SK-N-SH (cell line): ENCODE data around the gene TCN2. TPM values are rescaled to one million over a fixed set of nuclear protein-coding genes. Genes with fewer than 3 reads are reported as not detected.
A peak's percentile ranks its signal among the peaks of the same experiment; 100 is the strongest.

Experiments
- CTCF ChIA-PET: fragments of 300-600, 350-600 bp; formaldehyde crosslinking; extraction: SDS; loops from one replicate; lab custom pipeline; 2021; lab: Yijun Ruan, JAX
- POLR2A ChIA-PET: fragments of 350-600 bp; sonication (Branson Sonifier 250); formaldehyde crosslinking; extraction: SDS; loops from one replicate; lab custom pipeline; 2020; ENCODE audit warnings: antibody characterized with exemption, inconsistent platforms; lab: Yijun Ruan, JAX
- DNase-seq: peaks from one replicate; pipeline ENCODE4 v3.0.0; 2012
- H2AFZ ChIP-seq: fragments of 200-600 bp; sonication (generic); 2 replicates; pipeline ENCODE4 v1.8.1; 2016; ENCODE audit warnings: antibody characterized with exemption, mild to moderate bottlenecking, low read depth
- H3F3A ChIP-seq: fragments of 200-600 bp; sonication (generic); replicated peaks from 2 replicates; pipeline ENCODE3; 2016; ENCODE audit warnings: antibody characterized with exemption, mild to moderate bottlenecking; ENCODE audit not compliant: insufficient read depth
- H3K27ac ChIP-seq, 2 experiments: fragments of 200-500 bp in 1 of 2; fragments of 200-600 bp in 1 of 2; sonication (Bioruptor generic) in 1 of 2; sonication (generic), shearing (Covaris generic) in 1 of 2; 2 replicates each; pipeline versions ENCODE4 v1.5.1 to v1.6.1; 2014 to 2016; ENCODE audit warnings: low read depth in 2 of 2, inconsistent platforms in 1 of 2, low read length in 1 of 2, mild to moderate bottlenecking in 1 of 2, mixed read lengths in 1 of 2
- H3K27me3 ChIP-seq: fragments of 200-600 bp; sonication (generic), shearing (Covaris generic); 2 replicates; pipeline ENCODE4 v1.6.1; 2016; ENCODE audit warnings: mixed run types; ENCODE audit not compliant: insufficient read depth
- H3K36me3 ChIP-seq, 2 experiments: fragments of 200-500 bp in 1 of 2; fragments of 200-600 bp in 1 of 2; sonication (Bioruptor generic) in 1 of 2; sonication (generic) in 1 of 2; replicated peaks in 1 of 2; 2 replicates each; pipeline versions ENCODE3 to v1.5.1; 2014 to 2016; ENCODE audit warnings: low read length in 1 of 2, mild to moderate bottlenecking in 1 of 2; ENCODE audit not compliant: insufficient read depth in 2 of 2, control insufficient read depth in 1 of 2
- H3K4me1 ChIP-seq, 2 experiments: fragments of 200-500 bp in 1 of 2; fragments of 200-600 bp in 1 of 2; sonication (Bioruptor generic) in 1 of 2; sonication (generic), shearing (Covaris generic) in 1 of 2; 2 replicates each; pipeline versions ENCODE4 v1.5.1 to v1.6.1; 2014 to 2016; ENCODE audit warnings: low read depth in 1 of 2, low read length in 1 of 2, mixed run types in 1 of 2; ENCODE audit not compliant: insufficient read depth in 2 of 2, control insufficient read depth in 1 of 2
- H3K4me2 ChIP-seq: fragments of 200-600 bp; sonication (generic), shearing (Covaris generic); 2 replicates; pipeline ENCODE4 v1.6.1; 2017; ENCODE audit warnings: mixed run types
- H3K4me3 ChIP-seq, 2 experiments: fragments of 200-500 bp in 1 of 2; fragments of 200-600 bp in 1 of 2; sonication (Bioruptor generic) in 1 of 2; sonication (generic), shearing (Covaris generic) in 1 of 2; 2 replicates each; pipeline versions ENCODE4 v1.5.1 to v1.8.1; 2014 to 2016; ENCODE audit warnings: low read depth in 2 of 2, inconsistent platforms in 1 of 2, low read length in 1 of 2, mild to moderate bottlenecking in 1 of 2, mixed read lengths in 1 of 2, moderate library complexity in 1 of 2
- H3K79me2 ChIP-seq: fragments of 200-600 bp; sonication (generic); 2 replicates; pipeline ENCODE4 v1.8.1; 2017; ENCODE audit warnings: mild to moderate bottlenecking; ENCODE audit not compliant: insufficient read depth
- H3K9ac ChIP-seq: fragments of 200-600 bp; sonication (generic); 2 replicates; pipeline ENCODE4 v1.6.1; 2017; ENCODE audit warnings: mixed run types
- H3K9me2 ChIP-seq: fragments of 200-600 bp; sonication (generic); 2 replicates; pipeline ENCODE4 v1.6.1; 2017; ENCODE audit warnings: mixed run types
- H3K9me3 ChIP-seq: fragments of 200-600 bp; sonication (generic); 2 replicates; pipeline ENCODE4 v1.6.1; 2017; ENCODE audit warnings: mixed run types, mild to moderate bottlenecking, moderate library complexity
- H4K20me1 ChIP-seq: fragments of 200-600 bp; sonication (generic); 2 replicates; pipeline ENCODE4 v1.6.1; 2017; ENCODE audit warnings: mild to moderate bottlenecking, mixed run types; ENCODE audit not compliant: insufficient read depth
- CHD2 ChIP-seq: fragments of 150-350 bp; IDR thresholded peaks from 2 replicates; pipeline ENCODE4 v1.6.1; 2018; ENCODE audit warnings: low read length; ENCODE audit not compliant: partially characterized antibody
- CTCF ChIP-seq: fragments of 200-600 bp; sonication (generic); IDR thresholded peaks from 2 replicates; pipeline ENCODE4 v1.6.1; 2017; ENCODE audit warnings: antibody characterized with exemption, mild to moderate bottlenecking, moderate library complexity
- ELF1 ChIP-seq: IDR thresholded peaks from 2 replicates; pipeline ENCODE4 v1.4.0; 2012
- EZH2phosphoT487 ChIP-seq: fragments of 200-600 bp; sonication (generic); IDR thresholded peaks from 2 replicates; pipeline ENCODE4 v1.6.1; 2017; ENCODE audit warnings: low read depth, mixed run types, mild to moderate bottlenecking, antibody characterized with exemption, moderate library complexity, borderline replicate concordance
- FOSL2 ChIP-seq: IDR thresholded peaks from 2 replicates; pipeline ENCODE4 v1.4.0; 2012; ENCODE audit warnings: low read depth, mild to moderate bottlenecking, moderate library complexity, borderline replicate concordance
- FOXM1 ChIP-seq: IDR thresholded peaks from 2 replicates; pipeline ENCODE4 v1.4.0; 2012; ENCODE audit warnings: low read depth, mild to moderate bottlenecking
- GABPA ChIP-seq: IDR thresholded peaks from 2 replicates; pipeline ENCODE4 v1.4.0; 2012; ENCODE audit warnings: low read depth, mild to moderate bottlenecking
- IRF3 ChIP-seq: fragments of 150-350 bp; IDR thresholded peaks from 2 replicates; pipeline ENCODE4 v1.6.1; 2016; ENCODE audit warnings: mild to moderate bottlenecking, low read depth, low read length
- MAX ChIP-seq: IDR thresholded peaks from 2 replicates; pipeline ENCODE4 v1.4.0; 2012; ENCODE audit warnings: low read depth
- MEF2A ChIP-seq: IDR thresholded peaks from 2 replicates; pipeline ENCODE4 v1.4.0; 2012; ENCODE audit warnings: low read depth, borderline replicate concordance
- MXI1 ChIP-seq: IDR thresholded peaks from 2 replicates; pipeline ENCODE4 v1.6.1; 2012; ENCODE audit warnings: mild to moderate bottlenecking, low read depth, low read length, improper control_type of control experiment
- NRF1 ChIP-seq: IDR thresholded peaks from 2 replicates; pipeline ENCODE4 v1.6.1; 2012; ENCODE audit warnings: low read depth, mild to moderate bottlenecking, low read length
- PBX3 ChIP-seq: IDR thresholded peaks from 2 replicates; pipeline ENCODE4; 2012
- POLR2AphosphoS5 ChIP-seq: IDR thresholded peaks from 2 replicates; pipeline ENCODE4 v1.6.1; 2012; ENCODE audit warnings: low read depth, low read length
- RCOR1 ChIP-seq: fragments of 150-350 bp; IDR thresholded peaks from 2 replicates; pipeline ENCODE4 v1.6.1; 2017; ENCODE audit warnings: antibody characterized with exemption, low read length
- REST ChIP-seq: IDR thresholded peaks from 2 replicates; pipeline ENCODE4 v1.6.1; 2012; ENCODE audit warnings: mild to moderate bottlenecking, low read depth, low read length, moderate library complexity
- RFX5 ChIP-seq: IDR thresholded peaks from 2 replicates; pipeline ENCODE4 v1.6.1; 2012; ENCODE audit warnings: mild to moderate bottlenecking, improper control_type of control experiment, low read length
- WGBS: methylation state at CpG from one replicate; pipeline ENCODE4 v1.1.6; 2017; ENCODE audit warnings: low lambda C conversion rate; 5-methylcytosine and 5-hydroxymethylcytosine counted together
- polyA plus RNA-seq, 3 experiments: library from polyadenylated mRNA; depleted of rRNA; stranded (reverse); fragments of >200 nt; gene quantifications; 2 replicates each; pipeline ENCODE4 v1.2.3, GENCODE V29; 2012

Gene TCN2
- polyA plus RNA-seq, 1 of the 3 experiments (the other 2 are of a cell fraction): 4.1 TPM

- H3K27ac ChIP-seq: peak overlapping the region; percentile 51 to 73; a peak in 3 of 4 replicates
- H4K20me1 ChIP-seq: no peaks in the 10 kb centered on the region
- DNase-seq: no peak
- peak overlapping the region; percentile 65 to 71 for H3K4me3 ChIP-seq
- peak overlapping the region; percentile 74 for H3K4me2 ChIP-seq
- H3K79me2 ChIP-seq: peaks cover 16% of the 10 kb centered on the region; the same call in 1 of the 2 replicates
- peaks cover 0 to 12% of the 10 kb centered on the region in 2 experiments; a peak in 2 of 4 replicates for H3K4me1 ChIP-seq
- H3K9me3 ChIP-seq: no peaks in the 10 kb centered on the region
- H3K27me3 ChIP-seq: no peaks in the 10 kb centered on the region
- POLR2A ChIA-PET: interaction anchor here (0.5 to 1.4 kb wide), 3 partner anchors 15 to 39 kb away, joined by 4 read pairs; no protein-coding TSS in a partner anchor
- CTCF ChIA-PET: interaction anchor here (0.8 to 2.6 kb wide), 9 partner anchors 9 to 224 kb away, joined by 3 to 13 read pairs (median 4); partner anchors contain the start of gene OSBP2
- peak overlapping the region; percentile 96; the same call in 1 of the 2 replicates for H2AFZ ChIP-seq
- H3F3A ChIP-seq: no peaks in the 10 kb centered on the region
- 9% methylated on average over 13 of the region's 18 CpGs for WGBS
- TF ChIP-seq REST (no peak), ELF1 (no peak), MAX (no peak), FOSL2 (no peak), RCOR1 (no peak), MEF2A (no peak), FOXM1 (no peak), IRF3 (no peak)
- no peaks in the 10 kb centered on the region for H3K9me2 ChIP-seq
- peak overlapping the region; percentile 70 for H3K9ac ChIP-seq
- peaks cover 0 to 4% of the 10 kb centered on the region in 2 experiments for H3K36me3 ChIP-seq
Measured at GRCh38 chr22:30667107-30667493, 60.1 kb downstream of the TCN2 start.

GRCh38 chr22:30667494-30668385 lies 60.8 kb downstream of the TCN2 start, which contains the start of gene DUSP18:
Gene DUSP18 (minus strand): TSS chr22:30667875. CDS start chr22:30664003, 3,872 bp downstream.
- H3K27ac ChIP-seq: peak within 1 kb of the TSS; percentile 52 to 73; a peak in 3 of 4 replicates
- H2AFZ ChIP-seq: peak within 1 kb of the TSS; percentile 96
- H3K4me2 ChIP-seq: peak within 1 kb of the TSS; percentile 74
- no peaks in the 10 kb centered on the region for H3K27me3 ChIP-seq
- H3F3A ChIP-seq: no peaks in the 10 kb centered on the region
- H3K36me3 ChIP-seq: no peaks in the 10 kb centered on the region
- H3K9ac ChIP-seq: peak within 1 kb of the TSS; percentile 70
- peaks cover 16% of the 10 kb centered on the region; the same call in 1 of the 2 replicates for H3K79me2 ChIP-seq
- POLR2A ChIA-PET: interaction anchor here (0.5 to 1.4 kb wide), 4 partner anchors 16 to 70 kb away, joined by 3 to 4 read pairs (median 4); no protein-coding TSS in a partner anchor
- peak; percentile 99 for DNase-seq
- peak within 1 kb of the TSS; percentile 65 to 71 for H3K4me3 ChIP-seq
- peaks cover 0 to 12% of the 10 kb centered on the region in 2 experiments; a peak in 2 of 4 replicates for H3K4me1 ChIP-seq
- WGBS: 6% methylated on average over 27 of the region's 77 CpGs
- no peaks in the 10 kb centered on the region for H3K9me3 ChIP-seq
- no peaks in the 10 kb centered on the region for H4K20me1 ChIP-seq
- CTCF ChIA-PET: interaction anchor here (0.8 to 2.6 kb wide), 9 partner anchors 10 to 223 kb away, joined by 3 to 13 read pairs (median 4); partner anchors contain the start of gene OSBP2
- no peaks in the 10 kb centered on the region for H3K9me2 ChIP-seq
- TF ChIP-seq CTCF: peak; percentile 42
- no peak for TF ChIP-seq EZH2phosphoT487
- no peak for TF ChIP-seq GABPA
- TF ChIP-seq NRF1: peak; percentile 93
- no peak for TF ChIP-seq CHD2
- peak; percentile 77 for TF ChIP-seq POLR2AphosphoS5
- TF ChIP-seq FOSL2: no peak
- TF ChIP-seq FOXM1: no peak
- no peak for TF ChIP-seq PBX3
- TF ChIP-seq MXI1: peak; percentile 90
- no peak for TF ChIP-seq RFX5
